GM18873 (cell line): ENCODE results near the gene ELN.

Experiments
- ATAC-seq: cut with Tn5 transposase; IDR thresholded peaks from one replicate; pipeline ENCODE4 v1.9.1; 2021; ENCODE audit warnings: mild to moderate bottlenecking, moderate library complexity, moderate number of reproducible peaks; ENCODE audit not compliant: unreplicated experiment, low FRiP score

ELN gene

GRCh38 chr7:74058486-74058885, 30.5 kb downstream of the ELN start:
- ATAC-seq: no peak

DNA sequence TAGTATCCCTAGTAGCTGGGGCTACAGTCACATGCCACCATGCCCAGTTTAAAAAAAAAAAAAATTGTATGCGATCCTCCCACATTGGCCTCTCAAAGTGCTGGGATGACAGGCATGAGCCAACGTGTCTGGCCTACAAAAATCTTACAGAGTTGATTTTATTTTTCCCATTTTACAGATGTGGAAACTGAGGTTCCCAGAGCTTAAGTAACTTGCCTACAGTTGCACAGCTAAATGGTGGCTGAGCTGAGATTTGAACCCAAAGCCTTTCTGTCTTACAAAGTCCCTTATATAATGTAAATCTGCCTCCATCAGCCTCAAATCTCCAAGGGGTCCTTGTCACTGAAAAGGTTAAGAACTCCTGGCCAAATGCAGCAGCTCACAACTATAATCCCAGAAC, 31.1 kb downstream of the ELN start:
- ATAC-seq: no peak

DNA sequence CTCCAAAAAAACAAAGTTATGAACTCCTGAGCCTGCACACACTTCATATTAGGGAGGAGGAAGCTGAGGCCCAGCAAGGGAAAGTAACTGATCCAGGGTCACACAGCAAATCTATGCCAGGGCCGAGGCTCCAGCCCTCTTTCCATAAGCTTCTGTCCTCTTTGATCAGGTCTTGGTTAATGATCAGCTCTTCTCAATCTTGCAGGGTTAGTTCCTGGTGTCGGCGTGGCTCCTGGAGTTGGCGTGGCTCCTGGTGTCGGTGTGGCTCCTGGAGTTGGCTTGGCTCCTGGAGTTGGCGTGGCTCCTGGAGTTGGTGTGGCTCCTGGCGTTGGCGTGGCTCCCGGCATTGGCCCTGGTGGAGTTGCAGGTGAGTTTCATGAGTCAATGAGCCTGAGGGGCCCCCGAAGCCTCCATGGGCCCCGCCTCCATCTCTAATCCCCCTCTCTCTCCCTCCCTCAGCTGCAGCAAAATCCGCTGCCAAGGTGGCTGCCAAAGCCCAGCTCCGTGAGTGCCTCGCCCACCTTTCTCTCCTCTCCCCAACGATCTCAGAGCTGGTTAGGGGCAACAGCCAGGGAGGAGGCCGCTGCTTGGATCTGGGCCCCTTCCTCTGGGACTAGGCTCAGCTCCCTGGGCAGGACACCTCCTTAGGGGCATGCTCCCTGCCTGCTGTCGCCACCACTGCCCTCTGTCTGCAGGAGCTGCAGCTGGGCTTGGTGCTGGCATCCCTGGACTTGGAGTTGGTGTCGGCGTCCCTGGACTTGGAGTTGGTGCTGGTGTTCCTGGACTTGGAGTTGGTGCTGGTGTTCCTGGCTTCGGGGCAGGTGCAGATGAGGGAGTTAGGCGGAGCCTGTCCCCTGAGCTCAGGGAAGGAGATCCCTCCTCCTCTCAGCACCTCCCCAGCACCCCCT, 32.0 kb downstream of the ELN start:
- ATAC-seq: no peak

DNA sequence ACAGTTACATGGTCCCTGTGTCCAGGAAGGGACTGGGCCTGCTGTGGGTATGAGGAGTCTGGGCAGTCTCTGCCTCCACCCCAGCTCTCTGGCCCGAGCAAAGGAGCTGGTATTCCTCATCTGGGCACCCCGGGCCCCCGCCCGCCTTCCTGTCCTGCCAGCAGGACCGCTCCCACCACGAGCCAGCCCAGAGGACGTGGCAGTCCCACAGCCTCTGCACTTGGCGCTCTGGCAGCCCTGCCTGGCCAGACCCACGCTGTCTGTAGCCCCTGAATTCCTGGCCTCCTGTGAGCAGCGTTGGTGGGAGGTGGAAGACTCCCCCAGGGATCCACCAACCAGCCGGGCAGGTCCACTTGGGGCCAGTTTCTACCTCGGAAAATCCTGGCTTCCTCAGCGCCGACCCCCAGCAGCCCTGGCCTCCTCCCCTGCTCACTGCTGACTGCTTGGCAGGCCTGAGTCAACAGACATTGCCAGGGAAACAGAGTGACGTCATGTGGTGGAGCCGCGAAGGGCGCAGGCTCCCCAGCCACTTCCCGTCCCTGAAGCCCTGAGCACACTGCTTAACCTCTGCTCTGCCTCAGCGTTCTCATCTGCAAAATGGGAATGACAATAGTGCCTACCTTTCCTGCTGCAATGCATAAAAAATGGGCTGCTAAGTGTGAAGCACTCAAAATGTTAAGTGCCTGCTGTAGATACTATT, 34.0 kb downstream of the ELN start:
- ATAC-seq: no peak

- no peak for ATAC-seq
Measured at GRCh38 chr7:74063223-74063641, 35.3 kb downstream of the ELN start.

GRCh38 chr7:74063646-74064045, 35.7 kb downstream of the ELN start:
- ATAC-seq: no peak

DNA sequence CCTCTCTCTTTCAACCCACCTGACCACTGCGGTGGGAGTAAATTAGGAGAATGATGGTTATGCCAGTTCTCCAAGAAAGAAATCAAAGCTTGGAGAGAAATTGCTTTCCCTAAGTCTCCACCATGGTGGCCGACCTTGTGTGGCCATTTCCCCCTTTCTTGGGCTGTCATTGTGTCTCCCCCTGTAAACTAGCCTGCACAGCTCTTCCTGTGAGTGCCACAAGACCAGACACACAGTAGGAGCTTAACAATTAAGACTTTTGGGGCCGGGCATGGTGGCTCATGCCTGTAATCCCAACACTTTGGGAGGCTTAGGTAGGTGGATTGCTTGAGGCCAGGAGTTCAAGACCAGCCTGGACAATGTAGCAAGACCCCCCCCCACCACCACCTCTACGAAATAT, 36.7 kb downstream of the ELN start:
- ATAC-seq: no peak

DNA sequence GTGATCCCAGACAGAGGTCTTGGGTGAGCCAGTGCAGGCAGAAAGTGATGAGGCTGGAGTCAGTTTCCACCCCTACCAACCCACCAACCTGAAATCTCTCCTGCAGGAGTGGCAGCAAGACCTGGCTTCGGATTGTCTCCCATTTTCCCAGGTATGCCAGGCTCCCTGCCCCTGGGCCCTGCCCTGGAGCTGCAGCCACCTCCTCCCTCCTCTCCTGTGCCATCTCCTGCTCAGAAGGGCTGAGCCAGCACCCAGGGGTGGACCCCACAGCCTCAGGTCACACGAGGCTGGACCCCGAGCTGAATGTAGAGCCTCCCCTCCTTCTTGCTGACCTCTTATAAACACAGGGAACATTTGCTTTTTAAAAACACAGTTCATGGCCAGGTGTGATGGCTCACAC, 38.7 kb downstream of the ELN start:
- no peak for ATAC-seq

DNA sequence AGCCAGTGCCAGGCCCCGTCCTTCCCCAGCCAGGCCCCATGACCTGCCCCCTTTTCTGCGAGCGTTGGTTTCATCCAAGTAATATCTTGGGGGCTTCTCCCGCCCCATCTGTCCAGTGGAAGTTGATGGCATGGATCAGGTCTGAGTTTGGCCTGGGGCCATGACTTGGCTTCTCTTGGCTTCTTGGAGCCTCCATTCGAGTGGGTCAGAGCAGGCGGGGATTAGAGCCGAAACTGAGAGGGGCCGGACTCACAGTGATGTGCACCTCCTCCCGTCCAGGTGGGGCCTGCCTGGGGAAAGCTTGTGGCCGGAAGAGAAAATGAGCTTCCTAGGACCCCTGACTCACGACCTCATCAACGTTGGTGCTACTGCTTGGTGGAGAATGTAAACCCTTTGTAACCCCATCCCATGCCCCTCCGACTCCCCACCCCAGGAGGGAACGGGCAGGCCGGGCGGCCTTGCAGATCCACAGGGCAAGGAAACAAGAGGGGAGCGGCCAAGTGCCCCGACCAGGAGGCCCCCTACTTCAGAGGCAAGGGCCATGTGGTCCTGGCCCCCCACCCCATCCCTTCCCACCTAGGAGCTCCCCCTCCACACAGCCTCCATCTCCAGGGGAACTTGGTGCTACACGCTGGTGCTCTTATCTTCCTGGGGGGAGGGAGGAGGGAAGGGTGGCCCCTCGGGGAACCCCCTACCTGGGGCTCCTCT, 40.6 kb downstream of the ELN start:
- ATAC-seq: no peak

DNA sequence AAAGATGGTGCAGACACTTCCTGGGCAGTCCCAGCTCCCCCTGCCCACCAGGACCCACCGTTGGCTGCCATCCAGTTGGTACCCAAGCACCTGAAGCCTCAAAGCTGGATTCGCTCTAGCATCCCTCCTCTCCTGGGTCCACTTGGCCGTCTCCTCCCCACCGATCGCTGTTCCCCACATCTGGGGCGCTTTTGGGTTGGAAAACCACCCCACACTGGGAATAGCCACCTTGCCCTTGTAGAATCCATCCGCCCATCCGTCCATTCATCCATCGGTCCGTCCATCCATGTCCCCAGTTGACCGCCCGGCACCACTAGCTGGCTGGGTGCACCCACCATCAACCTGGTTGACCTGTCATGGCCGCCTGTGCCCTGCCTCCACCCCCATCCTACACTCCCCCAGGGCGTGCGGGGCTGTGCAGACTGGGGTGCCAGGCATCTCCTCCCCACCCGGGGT, 41.1 kb downstream of the ELN start:
- no peak for ATAC-seq

GRCh38 chr7:74069790-74070618, 42.0 kb downstream of the ELN start:
- no peak for ATAC-seq

DNA sequence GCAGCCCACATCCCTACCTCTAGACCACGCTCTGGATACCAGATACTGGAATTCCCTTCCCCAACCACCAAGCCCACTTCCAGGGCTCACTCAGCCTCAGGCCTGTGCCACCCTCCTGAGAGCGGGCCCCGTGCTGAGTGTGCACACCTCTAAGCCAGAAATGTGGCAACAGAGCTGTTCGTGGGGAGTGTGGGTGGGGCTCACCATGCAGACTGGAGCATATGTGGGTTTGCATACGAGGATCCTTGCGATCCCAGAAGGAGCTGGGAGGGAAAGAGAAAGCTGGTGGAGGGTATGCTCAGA, 42.6 kb downstream of the ELN start:
- ATAC-seq: no peak

- ATAC-seq: no peak
Measured at GRCh38 chr7:74071121-74071520, 43.1 kb downstream of the ELN start.

- ATAC-seq: no peak
Measured at GRCh38 chr7:74074770-74075169, 46.8 kb downstream of the ELN start.

GRCh38 chr7:74078461-74078860, 50.5 kb downstream of the ELN start:
- ATAC-seq: no peak

DNA sequence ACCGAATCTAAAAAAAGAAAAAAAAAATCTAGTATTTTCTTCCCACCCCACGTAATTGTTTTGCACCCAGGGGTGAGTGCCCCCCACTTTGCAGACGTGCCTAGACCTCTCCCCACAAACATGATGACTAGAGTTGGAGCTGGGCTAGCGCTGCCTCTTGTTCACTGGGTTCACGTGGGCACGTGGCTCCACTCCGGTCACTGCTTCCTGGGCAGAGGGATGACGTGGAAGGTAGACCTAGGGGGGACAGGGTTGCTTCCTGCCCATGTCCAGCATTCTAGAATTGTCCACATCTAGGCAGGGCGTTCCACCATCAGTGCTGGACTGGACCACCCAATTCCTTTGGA, 54.8 kb downstream of the ELN start:
- no peak for ATAC-seq

- ATAC-seq: no peak
Measured at GRCh38 chr7:74083117-74083876, 55.3 kb downstream of the ELN start, which contains the start of gene LIMK1. TSS of gene LIMK1 (plus strand) at chr7:74083804. CDS start at chr7:74083991, 187 bp downstream.

DNA sequence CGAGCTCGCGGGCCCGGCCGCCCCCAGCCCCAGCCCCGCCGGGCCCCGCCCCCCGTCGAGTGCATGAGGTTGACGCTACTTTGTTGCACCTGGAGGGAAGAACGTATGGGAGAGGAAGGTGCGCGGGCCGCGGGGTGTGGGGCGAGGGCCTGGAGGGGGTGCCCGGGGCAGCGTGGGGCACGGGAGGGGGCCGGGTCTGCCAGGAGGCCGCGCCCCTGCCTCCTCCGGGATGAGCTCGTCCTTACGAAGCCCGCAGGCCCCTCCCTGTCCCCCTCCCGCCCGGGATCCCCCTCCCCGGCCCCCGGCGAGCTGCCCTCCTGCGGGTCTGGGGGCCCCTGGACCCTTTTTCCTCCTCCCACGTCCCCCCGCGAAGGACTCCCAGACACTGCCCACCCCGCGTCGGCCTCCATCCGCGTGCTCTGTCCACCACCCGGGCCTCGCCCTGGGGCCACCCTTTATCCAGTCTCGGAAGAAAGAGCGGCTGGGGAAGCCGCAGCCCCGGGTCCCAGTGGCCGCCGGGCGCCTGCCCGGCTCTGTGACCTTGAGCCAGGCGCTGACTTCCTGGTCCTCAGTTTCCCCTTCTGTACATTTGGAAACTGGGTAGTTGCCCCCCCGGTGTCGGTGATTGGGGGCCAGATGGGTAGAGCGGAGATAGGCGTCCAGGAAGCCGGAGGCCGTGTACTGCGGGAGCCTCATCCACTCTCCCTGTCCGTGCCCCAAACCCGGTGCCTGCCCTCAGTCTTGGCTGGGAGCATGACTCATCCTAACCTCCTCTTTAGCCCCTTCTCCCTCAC, 56.2 kb downstream of the ELN start:
- no peak for ATAC-seq
